ENCODE data around the gene TOP3A. TPM values are rescaled to one million over a fixed set of nuclear protein-coding genes. Genes with fewer than 3 reads are reported as not detected.
A peak's percentile ranks its signal among the peaks of the same experiment; 100 is the strongest.

TOP3A gene
- total RNA-seq, 1 experiment from 2014 or later: 52.2 TPM

GRCh38 chr17:18247613-18248001 is 67.2 kb downstream of the TOP3A start:
- no peak for DNase-seq
- no TSS peak for BruUV-seq (replicated peaks)
- no peaks in the 10 kb centered on the region for H3K4me1 ChIP-seq (replicated peaks; ENCODE audit: insufficient read depth)
- no peaks in the 10 kb centered on the region for H3K9me3 ChIP-seq (ENCODE audit: insufficient read depth, low read depth)
- H2AFZ ChIP-seq: no peak overlapping the region
- no peak overlapping the region for H3K27ac ChIP-seq
- intact Hi-C loops (cut with micrococcal nuclease; ENCODE audit: unreplicated experiment): loop anchor here (2.0 kb wide), 1 partner anchor 67 kb away; the partner anchor contains the start of genes SMCR8 and TOP3A
- H3K4me2 ChIP-seq: no peak overlapping the region
- H3K27me3 ChIP-seq (ENCODE audit: insufficient read depth, low read depth): no peaks in the 10 kb centered on the region
- TF ChIP-seq EZH2 (IDR thresholded peaks at IDR 0.05; ENCODE audit: low read depth) (no peak), CTCF (conservative IDR thresholded peaks at IDR 0.05) (no peak)
- ChIA-PET CTCF (interaction anchor here (0.7 to 1.0 kb wide), 2 partner anchors 12 to 27 kb away, joined by 3 to 4 read pairs; no protein-coding TSS in a partner anchor), POLR2A (ENCODE audit: unreplicated experiment) (interaction anchor here (0.5 to 1.4 kb wide), 2 partner anchors 12 to 15 kb away, joined by 3 to 6 read pairs; no protein-coding TSS in a partner anchor)
- H4K20me1 ChIP-seq (ENCODE audit: insufficient read depth): peaks cover 22% of the 10 kb centered on the region
- H3K36me3 ChIP-seq (ENCODE audit: low read depth): peaks cover 35% of the 10 kb centered on the region
- no peak overlapping the region for H3K4me3 ChIP-seq
- peaks cover 53% of the 10 kb centered on the region; the same call in 1 of the 2 replicates for H3F3A ChIP-seq (ENCODE audit: insufficient read depth, low read depth)
- no peaks in the 10 kb centered on the region for H3K79me2 ChIP-seq (ENCODE audit: low read depth)
- no peaks in the 10 kb centered on the region for H3K9me2 ChIP-seq (ENCODE audit: insufficient read depth)

GRCh38 chr17:18246880-18247612 is 67.7 kb downstream of the TOP3A start:
- Histone ChIP-seq H3K4me3 (no peak overlapping the region), H3K4me2 (no peak overlapping the region), H3K9me2 (ENCODE audit: insufficient read depth) (no peaks in the 10 kb centered on the region), H4K20me1 (ENCODE audit: insufficient read depth) (peaks cover 18% of the 10 kb centered on the region), H3K27ac (no peak overlapping the region), H3K9me3 (ENCODE audit: insufficient read depth, low read depth) (no peaks in the 10 kb centered on the region), H3K79me2 (ENCODE audit: low read depth) (no peaks in the 10 kb centered on the region), H2AFZ (no peak overlapping the region), H3F3A (ENCODE audit: insufficient read depth, low read depth) (peaks cover 53% of the 10 kb centered on the region; the same call in 1 of the 2 replicates), H3K36me3 (ENCODE audit: low read depth) (peaks cover 30% of the 10 kb centered on the region), H3K4me1 (replicated peaks; ENCODE audit: insufficient read depth) (no peaks in the 10 kb centered on the region), H3K27me3 (ENCODE audit: insufficient read depth, low read depth) (no peaks in the 10 kb centered on the region)
- intact Hi-C loops (cut with micrococcal nuclease; ENCODE audit: unreplicated experiment): no loop called here
- no TSS peak for BruUV-seq (replicated peaks)
- DNase-seq: peak; percentile 65 to 90
- TF ChIP-seq EZH2 (IDR thresholded peaks at IDR 0.05; ENCODE audit: low read depth): no peak
- TF ChIP-seq CTCF (conservative IDR thresholded peaks at IDR 0.05): no peak
- ChIA-PET POLR2A (ENCODE audit: unreplicated experiment) (interaction anchor here (0.6 to 1.4 kb wide), 2 partner anchors 11 to 12 kb away, joined by 4 to 6 read pairs; no protein-coding TSS in a partner anchor), CTCF (interaction anchor here (0.7 kb wide), 1 partner anchor 26 kb away, joined by 3 read pairs; no protein-coding TSS in a partner anchor)

DNA sequence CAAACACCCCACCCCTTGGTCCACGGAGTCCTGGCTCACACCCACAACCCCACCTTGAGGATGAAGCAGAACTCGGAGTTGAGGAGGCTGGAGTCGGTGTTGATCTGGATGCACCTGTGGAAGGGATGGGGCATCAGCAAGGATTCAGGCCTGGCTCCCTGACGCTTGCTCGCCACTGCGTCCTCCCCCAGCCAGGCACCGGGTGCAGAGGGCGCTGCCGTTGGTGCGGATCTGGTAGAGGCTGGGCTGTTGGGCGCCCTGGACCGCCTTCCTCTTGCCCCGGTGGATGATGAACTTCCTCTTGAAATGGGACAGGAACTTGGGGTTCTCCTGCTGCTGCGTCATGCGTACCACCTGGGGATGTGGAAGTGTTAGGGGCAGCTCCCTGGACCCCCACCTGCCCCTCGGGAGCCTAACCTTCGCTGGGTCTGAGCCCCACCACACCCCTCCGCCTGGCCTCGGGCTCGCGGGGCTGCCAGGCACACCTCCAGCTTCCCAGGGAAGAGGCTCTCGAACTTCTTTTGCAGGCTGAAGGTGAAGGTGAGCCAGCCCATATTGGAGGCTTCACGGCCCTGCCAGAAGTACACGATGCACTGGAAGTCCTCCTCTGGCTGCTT is 68.6 kb downstream of the TOP3A start:
- Histone ChIP-seq H3K9me2 (ENCODE audit: insufficient read depth) (no peaks in the 10 kb centered on the region), H3K9me3 (ENCODE audit: insufficient read depth, low read depth) (no peaks in the 10 kb centered on the region), H2AFZ (no peak overlapping the region), H3K36me3 (ENCODE audit: low read depth) (peaks cover 22% of the 10 kb centered on the region), H3K27me3 (ENCODE audit: insufficient read depth, low read depth) (no peaks in the 10 kb centered on the region), H3K4me2 (no peak overlapping the region), H3F3A (ENCODE audit: insufficient read depth, low read depth) (peaks cover 53% of the 10 kb centered on the region; the same call in 1 of the 2 replicates), H4K20me1 (ENCODE audit: insufficient read depth) (peaks cover 18% of the 10 kb centered on the region), H3K4me3 (no peak overlapping the region), H3K27ac (no peak overlapping the region), H3K79me2 (ENCODE audit: low read depth) (no peaks in the 10 kb centered on the region), H3K4me1 (replicated peaks; ENCODE audit: insufficient read depth) (no peaks in the 10 kb centered on the region)
- intact Hi-C loops (cut with micrococcal nuclease; ENCODE audit: unreplicated experiment): no loop called here
- POLR2A ChIA-PET (ENCODE audit: unreplicated experiment): no interaction called here
- BruUV-seq (replicated peaks): TSS peak; percentile 15
- DNase-seq: no peak
- no peak for TF ChIP-seq CTCF (conservative IDR thresholded peaks at IDR 0.05)
- no peak for TF ChIP-seq EZH2 (IDR thresholded peaks at IDR 0.05; ENCODE audit: low read depth)
- CTCF ChIA-PET: no interaction called here

Measured in PC-9 (cell line).